ENCODE data around the gene ANKRD13D.
A peak's percentile ranks its signal among the peaks of the same experiment; 100 is the strongest.

Gene ANKRD13D

DNA sequence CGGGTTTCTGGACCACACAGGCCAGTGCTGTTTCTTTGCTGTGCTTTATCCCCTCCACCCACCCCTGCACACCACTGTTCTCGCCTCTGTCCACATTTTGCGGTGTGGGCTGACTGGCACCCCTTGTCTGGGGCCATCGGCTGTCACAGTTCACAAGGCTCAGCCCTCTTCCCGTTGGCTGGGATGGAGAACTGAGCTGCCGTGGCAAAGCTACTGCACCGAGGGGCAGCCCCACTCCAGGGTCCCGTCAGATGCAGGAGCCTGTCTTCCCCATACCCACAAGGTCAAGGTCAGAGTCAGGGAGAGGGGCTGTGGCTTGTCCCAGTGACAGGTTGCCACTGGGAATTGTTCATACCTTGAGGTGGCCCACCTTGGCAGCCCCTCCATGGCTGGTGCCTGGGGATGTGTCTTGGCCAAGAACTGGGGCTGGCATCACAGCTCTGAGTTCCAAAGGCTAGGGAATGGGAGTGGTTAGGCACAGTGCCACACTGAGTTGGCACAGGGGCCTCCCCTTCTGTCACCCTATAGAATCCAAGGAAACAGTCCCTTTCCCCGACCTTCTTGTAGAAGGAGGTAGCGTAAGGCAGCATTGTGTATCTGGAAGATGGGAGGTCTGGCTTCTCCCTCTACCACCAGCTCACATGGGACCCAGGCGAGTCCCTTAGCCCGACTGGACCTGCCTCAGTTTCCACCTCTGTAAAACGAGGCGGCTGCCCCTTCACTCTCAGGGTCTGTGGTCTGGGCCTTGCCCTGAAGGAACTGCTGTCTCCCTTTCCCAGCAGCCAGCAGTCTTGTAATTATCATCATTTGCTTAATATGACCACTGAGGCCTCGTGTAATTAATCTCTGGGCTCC, 19.5 kb upstream of the ANKRD13D start:
- H3K9ac ChIP-seq (ENCODE audit: low read length in 2 of 2): peak overlapping the region; percentile 36 to 47
- H3K27ac ChIP-seq (ENCODE audit: low read length): peak overlapping the region; percentile 67
- H3K27me3 ChIP-seq (ENCODE audit: control insufficient read depth in 1 of 2, insufficient read depth in 2 of 2, low read length in 2 of 2): no peaks in the 10 kb centered on the region
- H3K9me3 ChIP-seq (ENCODE audit: control insufficient read depth in 2 of 2, low read length in 2 of 2): no peaks in the 10 kb centered on the region
- H3K36me3 ChIP-seq (ENCODE audit: control insufficient read depth in 2 of 2, insufficient read depth in 2 of 2, low read length in 2 of 2): peaks cover 0 to 6% of the 10 kb centered on the region in 2 donors
- H3K4me3 ChIP-seq (ENCODE audit: low read length in 2 of 2): peak overlapping the region; percentile 26 to 84
- peaks cover 82% of the 10 kb centered on the region for H3K4me1 ChIP-seq (ENCODE audit: control insufficient read depth, insufficient read depth, low read length)

DNA sequence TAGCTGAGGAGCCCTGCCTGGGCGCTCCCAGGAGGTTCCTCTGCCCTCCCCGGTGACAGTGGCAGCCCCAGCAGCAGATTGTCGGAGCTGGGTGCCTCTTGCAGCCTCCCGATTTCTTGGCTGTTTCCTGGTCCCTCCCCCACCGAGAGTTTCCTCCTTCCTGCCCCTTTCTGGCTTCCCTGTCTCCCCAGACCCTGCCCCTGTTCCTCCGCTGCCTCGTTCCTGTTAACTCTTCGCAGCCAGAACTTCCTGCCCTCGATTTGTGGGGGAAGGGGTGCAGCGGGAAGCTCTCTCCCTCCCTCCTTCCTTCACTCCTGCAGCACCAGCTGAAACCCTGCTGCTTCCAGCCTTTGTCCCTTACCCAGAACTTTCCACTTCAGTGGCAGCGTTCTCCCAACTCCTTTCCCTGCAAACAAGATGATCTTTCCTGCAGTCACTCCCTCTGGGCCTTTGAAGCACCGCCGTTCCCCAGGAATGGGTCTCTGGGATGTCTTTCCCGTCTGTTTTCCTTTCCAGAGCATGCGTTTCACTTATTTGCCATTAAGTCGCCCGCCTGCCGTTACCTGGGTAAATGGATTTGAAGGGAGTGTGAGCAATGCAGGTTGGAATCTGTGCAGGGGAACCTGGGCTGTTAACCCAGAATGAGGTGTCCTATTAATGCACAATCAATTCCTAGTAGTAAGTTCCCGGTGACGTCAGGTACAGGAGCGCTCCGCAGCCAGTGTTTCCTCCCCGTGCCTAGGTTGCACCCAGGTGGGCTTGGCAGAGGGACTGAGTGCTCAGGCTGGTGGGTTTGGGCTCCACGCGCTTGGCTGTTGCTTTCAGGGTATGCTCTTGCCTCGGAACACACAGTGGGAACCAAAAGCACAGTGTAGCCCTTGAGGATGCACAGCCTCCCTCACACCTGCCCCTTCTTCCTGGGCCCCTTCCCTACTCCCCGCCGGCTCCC, 18.6 kb upstream of the ANKRD13D start:
- Histone ChIP-seq H3K36me3 (ENCODE audit: control insufficient read depth in 2 of 2, insufficient read depth in 2 of 2, low read length in 2 of 2) (peaks cover 0 to 6% of the 10 kb centered on the region in 2 donors), H3K27ac (ENCODE audit: low read length) (peak overlapping the region; percentile 67), H3K9ac (ENCODE audit: low read length in 2 of 2) (peak overlapping the region; percentile 36 to 47), H3K4me3 (ENCODE audit: low read length in 2 of 2) (peak overlapping the region; percentile 53 to 84), H3K4me1 (ENCODE audit: control insufficient read depth, insufficient read depth, low read length) (peaks cover 91% of the 10 kb centered on the region), H3K9me3 (ENCODE audit: control insufficient read depth in 2 of 2, low read length in 2 of 2) (no peaks in the 10 kb centered on the region), H3K27me3 (ENCODE audit: control insufficient read depth in 1 of 2, insufficient read depth in 2 of 2, low read length in 2 of 2) (no peaks in the 10 kb centered on the region)

DNA sequence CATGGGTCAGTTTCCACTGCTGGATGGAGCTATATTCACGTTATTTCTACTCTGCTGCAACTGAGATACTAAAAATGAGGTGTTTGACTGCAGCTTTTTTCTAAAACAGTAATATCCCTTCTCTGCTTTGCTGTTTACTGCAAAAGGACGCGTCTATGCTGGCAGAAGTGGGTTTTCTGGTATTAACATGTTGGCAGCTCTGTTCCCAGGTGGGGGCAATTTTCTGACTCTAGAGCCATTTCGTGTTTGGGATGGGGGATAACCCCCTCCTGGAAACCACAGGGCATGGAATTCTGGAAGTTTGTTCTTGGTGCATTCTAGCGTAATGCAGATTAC, 17.9 kb upstream of the ANKRD13D start:
- Histone ChIP-seq H3K9ac (ENCODE audit: low read length in 2 of 2) (no peak overlapping the region), H3K27ac (ENCODE audit: low read length) (peak overlapping the region; percentile 55), H3K27me3 (ENCODE audit: control insufficient read depth in 1 of 2, insufficient read depth in 2 of 2, low read length in 2 of 2) (no peaks in the 10 kb centered on the region), H3K4me3 (ENCODE audit: low read length in 2 of 2) (peak overlapping the region in 1 of 2 donors; percentile 84), H3K4me1 (ENCODE audit: control insufficient read depth, insufficient read depth, low read length) (peaks cover 91% of the 10 kb centered on the region), H3K36me3 (ENCODE audit: control insufficient read depth in 2 of 2, insufficient read depth in 2 of 2, low read length in 2 of 2) (peaks cover 0 to 6% of the 10 kb centered on the region in 2 donors), H3K9me3 (ENCODE audit: control insufficient read depth in 2 of 2, low read length in 2 of 2) (no peaks in the 10 kb centered on the region)

GRCh38 chr11:67271541-67272284, 17.4 kb upstream of the ANKRD13D start:
- Histone ChIP-seq H3K27ac (ENCODE audit: low read length) (peak overlapping the region; percentile 55), H3K27me3 (ENCODE audit: control insufficient read depth in 1 of 2, insufficient read depth in 2 of 2, low read length in 2 of 2) (no peaks in the 10 kb centered on the region), H3K9ac (ENCODE audit: low read length in 2 of 2) (no peak overlapping the region), H3K9me3 (ENCODE audit: control insufficient read depth in 2 of 2, low read length in 2 of 2) (no peaks in the 10 kb centered on the region), H3K4me3 (ENCODE audit: low read length in 2 of 2) (peak overlapping the region in 1 of 2 donors; percentile 84), H3K4me1 (ENCODE audit: control insufficient read depth, insufficient read depth, low read length) (peaks cover 95% of the 10 kb centered on the region), H3K36me3 (ENCODE audit: control insufficient read depth in 2 of 2, insufficient read depth in 2 of 2, low read length in 2 of 2) (peaks cover 0 to 6% of the 10 kb centered on the region in 2 donors)

GRCh38 chr11:67272327-67273259, 16.5 kb upstream of the ANKRD13D start:
- Histone ChIP-seq H3K4me1 (ENCODE audit: control insufficient read depth, insufficient read depth, low read length) (peaks cover 96% of the 10 kb centered on the region), H3K27me3 (ENCODE audit: control insufficient read depth in 1 of 2, insufficient read depth in 2 of 2, low read length in 2 of 2) (no peaks in the 10 kb centered on the region), H3K9ac (ENCODE audit: low read length in 2 of 2) (peak overlapping the region in 1 of 2 donors; percentile 36)

DNA sequence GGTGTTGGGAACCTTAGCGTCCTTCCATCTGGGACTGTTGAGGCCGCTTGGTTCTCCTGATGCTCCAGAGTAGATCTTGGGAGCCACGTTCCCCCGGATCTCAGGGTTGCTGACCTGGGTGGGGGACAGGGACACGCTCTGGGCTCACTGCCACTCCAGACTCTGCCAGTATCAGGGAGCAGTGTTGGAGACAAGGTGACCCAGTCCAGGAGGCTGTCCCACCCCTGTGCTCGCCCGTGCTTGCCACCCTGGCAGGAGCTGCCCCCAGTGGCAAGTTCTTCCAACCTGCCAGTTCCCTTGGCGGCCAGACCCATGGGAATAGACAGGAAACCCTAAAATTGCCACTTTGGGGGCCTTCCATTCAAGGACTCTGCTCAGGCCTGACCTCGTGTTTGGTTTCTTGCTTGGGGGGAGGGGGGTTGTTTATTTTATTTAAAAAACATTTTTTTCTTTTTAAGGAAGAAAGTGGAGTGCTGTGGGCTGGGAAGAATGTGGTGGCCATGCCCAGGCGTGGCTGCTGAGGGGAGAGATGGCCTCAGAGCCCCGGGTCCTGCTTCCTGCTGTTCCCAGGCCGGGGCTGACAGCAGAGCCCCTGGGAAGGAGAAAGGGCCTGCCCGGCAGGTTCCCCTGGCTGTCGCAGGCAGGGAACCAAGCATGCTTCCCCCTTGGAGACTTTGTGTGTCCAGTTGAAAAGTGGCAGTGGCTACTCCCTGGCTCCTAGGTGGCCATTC, 15.7 kb upstream of the ANKRD13D start:
- Histone ChIP-seq H3K9ac (ENCODE audit: low read length in 2 of 2) (peak overlapping the region in 1 of 2 donors; percentile 13), H3K27me3 (ENCODE audit: control insufficient read depth in 1 of 2, insufficient read depth in 2 of 2, low read length in 2 of 2) (no peaks in the 10 kb centered on the region), H3K36me3 (ENCODE audit: control insufficient read depth in 2 of 2, insufficient read depth in 2 of 2, low read length in 2 of 2) (peaks cover 0 to 6% of the 10 kb centered on the region in 2 donors), H3K9me3 (ENCODE audit: control insufficient read depth in 2 of 2, low read length in 2 of 2) (no peaks in the 10 kb centered on the region), H3K4me1 (ENCODE audit: control insufficient read depth, insufficient read depth, low read length) (peaks cover 96% of the 10 kb centered on the region), H3K4me3 (ENCODE audit: low read length in 2 of 2) (peak overlapping the region in 1 of 2 donors; percentile 29), H3K27ac (ENCODE audit: low read length) (peak overlapping the region; percentile 55)

More at GRCh38 chr11:67272327-67273259, 16.5 kb upstream of the ANKRD13D start:
- H3K27ac ChIP-seq (ENCODE audit: low read length): peak overlapping the region; percentile 55
- peaks cover 0 to 6% of the 10 kb centered on the region in 2 donors for H3K36me3 ChIP-seq (ENCODE audit: control insufficient read depth in 2 of 2, insufficient read depth in 2 of 2, low read length in 2 of 2)
- H3K4me3 ChIP-seq (ENCODE audit: low read length in 2 of 2): peak overlapping the region in 1 of 2 donors; percentile 29
- no peaks in the 10 kb centered on the region for H3K9me3 ChIP-seq (ENCODE audit: control insufficient read depth in 2 of 2, low read length in 2 of 2)

- Histone ChIP-seq H3K4me1 (ENCODE audit: control insufficient read depth, insufficient read depth, low read length) (peaks cover 90% of the 10 kb centered on the region), H3K9ac (ENCODE audit: low read length in 2 of 2) (no peak overlapping the region), H3K36me3 (ENCODE audit: control insufficient read depth in 2 of 2, insufficient read depth in 2 of 2, low read length in 2 of 2) (peaks cover 8 to 16% of the 10 kb centered on the region in 2 donors), H3K27me3 (ENCODE audit: control insufficient read depth in 1 of 2, insufficient read depth in 2 of 2, low read length in 2 of 2) (no peaks in the 10 kb centered on the region), H3K27ac (ENCODE audit: low read length) (peak overlapping the region; percentile 62), H3K9me3 (ENCODE audit: control insufficient read depth in 2 of 2, low read length in 2 of 2) (no peaks in the 10 kb centered on the region), H3K4me3 (ENCODE audit: low read length in 2 of 2) (peak overlapping the region in 1 of 2 donors; percentile 15)
Measured at GRCh38 chr11:67274768-67275605, 14.1 kb upstream of the ANKRD13D start.

GRCh38 chr11:67275606-67276409, 13.3 kb upstream of the ANKRD13D start:
- H3K36me3 ChIP-seq (ENCODE audit: control insufficient read depth in 2 of 2, insufficient read depth in 2 of 2, low read length in 2 of 2): peaks cover 16 to 24% of the 10 kb centered on the region in 2 donors
- no peak overlapping the region for H3K9ac ChIP-seq (ENCODE audit: low read length in 2 of 2)
- H3K9me3 ChIP-seq (ENCODE audit: control insufficient read depth in 2 of 2, low read length in 2 of 2): no peaks in the 10 kb centered on the region

More at GRCh38 chr11:67275606-67276409, 13.3 kb upstream of the ANKRD13D start:
- H3K27me3 ChIP-seq (ENCODE audit: control insufficient read depth in 1 of 2, insufficient read depth in 2 of 2, low read length in 2 of 2): no peaks in the 10 kb centered on the region
- peak overlapping the region; percentile 62 for H3K27ac ChIP-seq (ENCODE audit: low read length)
- H3K4me3 ChIP-seq (ENCODE audit: low read length in 2 of 2): no peak overlapping the region
- H3K4me1 ChIP-seq (ENCODE audit: control insufficient read depth, insufficient read depth, low read length): peaks cover 82% of the 10 kb centered on the region
